Small intestine (tissue), 7 donors: ENCODE measurements around the gene AGBL5. TPM values are rescaled to one million over a fixed set of nuclear protein-coding genes. Genes with fewer than 3 reads are reported as not detected.

ENCODE experiments used
- DNase-seq, 2 donors: peaks; one replicate each; pipeline versions ENCODE4 v3.0.0 to v3.0.0-alpha.2; 2013
- FAIRE-seq: peaks from 2 replicates; lab custom pipeline; 2012; peaks lifted over from hg19 to GRCh38; lab: Jason Lieb, UNC
- H3K27ac ChIP-seq, 3 donors: one replicate each; pipeline ENCODE4 v1.5.1; 2013; ENCODE audit warnings: low read length in 2 of 3, mild to moderate bottlenecking in 2 of 3, control low read depth in 1 of 3, inconsistent platforms in 1 of 3, low read depth in 1 of 3, moderate library complexity in 1 of 3
- H3K27me3 ChIP-seq, 3 donors: one replicate each; pipeline ENCODE4 v1.6.1; 2013; ENCODE audit warnings: low read length in 3 of 3, inconsistent platforms in 1 of 3; ENCODE audit not compliant: control insufficient read depth in 3 of 3, insufficient read depth in 3 of 3
- H3K36me3 ChIP-seq, 3 donors: one replicate each; pipeline ENCODE4 v1.6.1; 2013; ENCODE audit warnings: low read length in 3 of 3, inconsistent platforms in 1 of 3, low read depth in 1 of 3, mild to moderate bottlenecking in 1 of 3, moderate library complexity in 1 of 3; ENCODE audit not compliant: control insufficient read depth in 3 of 3, insufficient read depth in 2 of 3
- H3K4me1 ChIP-seq, 3 donors: one replicate each; pipeline ENCODE4 v1.6.1; 2013; ENCODE audit warnings: low read length in 2 of 3, inconsistent platforms in 1 of 3, low read depth in 1 of 3, mild to moderate bottlenecking in 1 of 3, moderate library complexity in 1 of 3; ENCODE audit not compliant: control insufficient read depth in 3 of 3, insufficient read depth in 2 of 3
- H3K4me3 ChIP-seq, 3 donors: one replicate each; pipeline ENCODE4 v1.5.1; 2013; ENCODE audit warnings: low read length in 3 of 3, control low read depth in 1 of 3, inconsistent platforms in 1 of 3, low read depth in 1 of 3, mild to moderate bottlenecking in 1 of 3, moderate library complexity in 1 of 3
- H3K9me3 ChIP-seq, 2 donors: one replicate each; pipeline ENCODE4 v1.6.1; 2013; ENCODE audit warnings: low read depth in 1 of 2, low read length in 1 of 2; ENCODE audit not compliant: control insufficient read depth in 2 of 2, insufficient read depth in 1 of 2
- WGBS, 3 donors: extraction: QIAGEN DNeasy Blood & Tissue Kit; methylation state at CpG; one replicate each; pipeline ENCODE4 v1.1.7; 2013; 5-methylcytosine and 5-hydroxymethylcytosine counted together
- polyA plus RNA-seq, 4 donors: library from polyadenylated mRNA; stranded (reverse) in 3 of 4; unstranded in 1 of 4; fragments of 200-250 nt in 3 of 4; fragments of 120-200 nt in 1 of 4; gene quantifications; one replicate each; pipeline versions ENCODE4 v1.2.1 to v1.2.3, GENCODE V29; 2013
- donor health status: healthy with polysubstance abuse.
- donor health status: control.
- donor health status: control.
- donor health status: Bipolar disorder and iron deficiency.
- donor health status: healthy.

AGBL5 gene
- polyA plus RNA-seq, 4 donors = 6.0 to 28.9 (median 8.8) TPM

- Histone ChIP-seq H3K36me3 (peaks cover 2 to 40% (median 5%) of the 10 kb centered on the region in 3 donors), H3K4me3 (no peak overlapping the region), H3K27me3 (no peaks in the 10 kb centered on the region), H3K4me1 (peaks cover 4 to 17% (median 7%) of the 10 kb centered on the region in 3 donors), H3K9me3 (no peaks in the 10 kb centered on the region), H3K27ac (no peak overlapping the region)
- no peak for DNase-seq
- no peak for FAIRE-seq
- WGBS, 3 donors = 96 to 97% (median 97%) methylated on average over 5 of the region's 5 CpGs
Measured at GRCh38 chr2:27067385-27067784, 15.9 kb downstream of the AGBL5 start.

GRCh38 chr2:27069436-27069835 lies 18.0 kb downstream of the AGBL5 start:
- FAIRE-seq (no peak), DNase-seq (no peak)
- WGBS, 3 donors = 95 to 96% (median 95%) methylated on average over 6 of the region's 6 CpGs
- Histone ChIP-seq H3K9me3 (no peaks in the 10 kb centered on the region), H3K27me3 (no peaks in the 10 kb centered on the region), H3K27ac (no peak overlapping the region), H3K4me3 (no peak overlapping the region), H3K4me1 (peaks cover 4 to 23% (median 7%) of the 10 kb centered on the region in 3 donors), H3K36me3 (peaks cover 0 to 38% (median 5%) of the 10 kb centered on the region in 3 donors)

- Histone ChIP-seq H3K4me1 (peaks cover 4 to 23% (median 7%) of the 10 kb centered on the region in 3 donors), H3K27me3 (no peaks in the 10 kb centered on the region), H3K36me3 (peaks cover 0 to 38% (median 5%) of the 10 kb centered on the region in 3 donors), H3K27ac (peak overlapping the region in 1 of 3 donors; percentile 96), H3K9me3 (no peaks in the 10 kb centered on the region), H3K4me3 (peak overlapping the region in 2 of 3 donors; percentile 78 to 100)
- FAIRE-seq (no peak), DNase-seq (no peak)
- WGBS, 3 donors = 83 to 86% (median 84%) methylated on average over 8 of the region's 8 CpGs
Measured at GRCh38 chr2:27069961-27070618, 18.6 kb downstream of the AGBL5 start.

GRCh38 chr2:27070653-27071276 lies 19.3 kb downstream of the AGBL5 start:
- H3K4me1 ChIP-seq = peaks cover 4 to 23% (median 7%) of the 10 kb centered on the region in 3 donors
- DNase-seq (no peak), FAIRE-seq (no peak)
- H3K27me3 ChIP-seq = no peaks in the 10 kb centered on the region
- H3K36me3 ChIP-seq = peaks cover 0 to 38% (median 5%) of the 10 kb centered on the region in 3 donors
- H3K27ac ChIP-seq = peak overlapping the region; percentile 86 to 96 (median 94)
- 2 to 3% (median 3%) methylated on average over 11 of the region's 11 CpGs for WGBS, 3 donors
- H3K4me3 ChIP-seq = peak overlapping the region; percentile 71 to 100 (median 78)
- H3K9me3 ChIP-seq = no peaks in the 10 kb centered on the region

GRCh38 chr2:27071277-27071989 lies 20.0 kb downstream of the AGBL5 start, which contains the start of gene OST4:
OST4 (minus strand) TSS chr2:27071654.
- 0 to 1% (median 0%) methylated on average over 52 to 86 of the region's 86 CpGs for WGBS, 3 donors
- FAIRE-seq (no peak), DNase-seq (peak; percentile 95 to 97)
- Histone ChIP-seq H3K9me3 (no peaks in the 10 kb centered on the region), H3K4me1 (peaks cover 4 to 23% (median 7%) of the 10 kb centered on the region in 3 donors), H3K4me3 (peak within 1 kb of the TSS; percentile 71 to 100 (median 78)), H3K36me3 (peaks cover 0 to 34% (median 5%) of the 10 kb centered on the region in 3 donors), H3K27ac (peak within 1 kb of the TSS; percentile 86 to 96 (median 94)), H3K27me3 (no peaks in the 10 kb centered on the region)

- peak overlapping the region; percentile 52 to 78 (median 78) for H3K4me3 ChIP-seq
- no peaks in the 10 kb centered on the region for H3K9me3 ChIP-seq
- DNase-seq (peak in 1 of 2 donors; percentile 70), FAIRE-seq (no peak)
- 8 to 18% (median 13%) methylated on average over 28 to 34 of the region's 34 CpGs for WGBS, 3 donors
- peaks cover 4 to 23% (median 7%) of the 10 kb centered on the region in 3 donors for H3K4me1 ChIP-seq
- H3K27ac ChIP-seq = peak overlapping the region; percentile 12 to 94 (median 92)
- H3K36me3 ChIP-seq = peaks cover 0 to 27% (median 5%) of the 10 kb centered on the region in 3 donors
- no peaks in the 10 kb centered on the region for H3K27me3 ChIP-seq
Measured at GRCh38 chr2:27071990-27072830, 20.7 kb downstream of the AGBL5 start.

GRCh38 chr2:27072920-27073319 lies 21.5 kb downstream of the AGBL5 start:
- peaks cover 4 to 23% (median 7%) of the 10 kb centered on the region in 3 donors for H3K4me1 ChIP-seq
- H3K27ac ChIP-seq = peak overlapping the region; percentile 22 to 94 (median 92)
- H3K9me3 ChIP-seq = no peaks in the 10 kb centered on the region
- FAIRE-seq = no peak
- DNase-seq = no peak
- no peak overlapping the region for H3K4me3 ChIP-seq
- peaks cover 0 to 2% (median 0%) of the 10 kb centered on the region in 3 donors for H3K27me3 ChIP-seq
- WGBS, 3 donors = 68 to 88% (median 76%) methylated on average over 5 of the region's 5 CpGs
- H3K36me3 ChIP-seq = peaks cover 0 to 23% (median 5%) of the 10 kb centered on the region in 3 donors
